Hypothalamus (tissue), 51 donors: Measurements from ENCODE around the gene SERGEF.

ENCODE experiments used
- DNase-seq, 51 donors: peaks; one replicate each; lab custom pipeline; 2025; lab: John Stamatoyannopoulos, UW

Gene SERGEF

GRCh38 chr11:17822401-17822781 lies 190.5 kb downstream of the SERGEF start:
- no peak for DNase-seq

DNA sequence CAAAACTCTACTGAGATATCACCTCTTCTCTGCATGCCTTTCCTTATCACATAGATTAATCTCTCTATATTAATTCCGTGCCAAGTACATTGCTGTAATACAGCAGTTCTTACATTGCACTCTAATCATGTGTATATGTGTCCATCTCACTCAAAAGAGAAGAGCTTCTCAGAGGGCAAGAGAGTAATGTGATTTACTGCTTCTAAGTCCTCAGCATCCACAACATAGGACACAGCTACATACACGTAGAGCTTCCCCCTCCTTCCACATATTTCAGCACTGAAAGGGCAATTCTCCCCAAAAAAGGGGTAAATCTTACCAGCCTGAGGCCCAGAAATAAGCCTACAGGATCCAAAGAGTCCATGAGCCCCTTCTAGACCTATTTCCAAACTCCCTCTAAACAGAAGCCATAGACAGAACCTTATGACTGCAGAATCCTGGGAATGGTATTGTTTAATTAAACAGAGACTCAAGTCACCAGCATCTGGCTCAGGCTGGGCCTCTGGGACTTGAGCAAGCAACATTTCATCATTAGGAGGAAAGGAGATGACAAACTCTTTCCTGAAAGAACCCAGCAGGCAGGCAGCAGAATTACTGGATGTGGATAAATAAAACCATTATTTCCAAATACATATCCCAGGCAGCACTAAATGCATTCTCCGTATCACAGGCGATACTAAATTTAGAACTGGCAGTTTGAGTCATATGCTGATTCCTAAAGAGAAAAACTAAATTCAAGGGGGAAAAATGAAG lies 191.0 kb downstream of the SERGEF start:
- peak in 1 of 51 donors; percentile 22 for DNase-seq

GRCh38 chr11:17816232-17816931 lies 196.5 kb downstream of the SERGEF start:
- DNase-seq = no peak

DNA sequence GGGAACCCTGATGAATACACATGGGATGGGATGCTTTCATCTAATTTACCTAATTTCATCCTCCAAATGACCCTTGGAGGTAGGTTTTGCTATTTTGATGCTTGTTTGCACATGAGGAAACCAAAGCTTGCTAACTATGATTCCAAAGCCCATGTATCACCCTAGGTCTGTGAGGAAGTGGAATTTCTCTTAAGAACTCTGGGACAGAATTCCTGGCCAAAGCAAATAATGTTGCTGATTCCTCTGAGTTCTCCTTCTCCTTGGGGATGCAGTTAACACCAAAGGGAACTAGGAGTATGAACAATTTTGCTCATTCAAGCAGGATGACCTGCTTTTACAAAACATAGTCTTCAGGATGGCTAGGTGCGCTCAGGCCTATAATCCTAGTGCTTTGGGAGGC lies 198.3 kb downstream of the SERGEF start:
- DNase-seq = no peak

- DNase-seq = no peak
Observed at GRCh38 chr11:17813391-17814059, 199.3 kb downstream of the SERGEF start.

- DNase-seq = no peak
Observed at GRCh38 chr11:17812865-17813187, 200.0 kb downstream of the SERGEF start.

- peak in 1 of 51 donors; percentile 8 for DNase-seq
Observed at GRCh38 chr11:17812091-17812864, 200.6 kb downstream of the SERGEF start.

- DNase-seq = no peak
Observed at GRCh38 chr11:17811352-17811751, 201.5 kb downstream of the SERGEF start.

- DNase-seq = peak in 1 of 51 donors; percentile 35
Observed at GRCh38 chr11:17810746-17811145, 202.1 kb downstream of the SERGEF start.

- no peak for DNase-seq
Observed at GRCh38 chr11:17810041-17810440, 202.8 kb downstream of the SERGEF start.

DNA sequence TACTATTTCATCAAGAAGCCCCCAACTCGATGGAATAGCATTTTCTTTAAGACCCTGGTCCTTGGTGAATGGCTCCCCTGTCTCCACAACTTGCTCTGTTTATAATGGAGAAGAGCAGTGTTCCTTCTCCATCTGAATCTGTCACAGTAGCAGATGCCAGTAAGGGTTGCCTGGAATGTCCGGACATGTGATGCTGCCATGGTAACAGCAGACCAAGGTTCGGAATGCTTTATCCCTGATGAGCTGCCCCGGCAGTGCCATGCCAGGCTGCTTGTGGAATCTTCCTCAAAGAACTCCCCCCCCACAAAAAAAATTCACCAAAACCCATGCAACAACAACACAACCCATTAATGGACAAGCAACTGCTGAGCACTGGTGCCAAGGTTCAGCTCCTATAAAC lies 205.8 kb downstream of the SERGEF start:
- peak in 9 of 51 donors; percentile 13 to 43 (median 26) for DNase-seq

GRCh38 chr11:17805873-17806272 lies 207.0 kb downstream of the SERGEF start:
- no peak for DNase-seq

DNA sequence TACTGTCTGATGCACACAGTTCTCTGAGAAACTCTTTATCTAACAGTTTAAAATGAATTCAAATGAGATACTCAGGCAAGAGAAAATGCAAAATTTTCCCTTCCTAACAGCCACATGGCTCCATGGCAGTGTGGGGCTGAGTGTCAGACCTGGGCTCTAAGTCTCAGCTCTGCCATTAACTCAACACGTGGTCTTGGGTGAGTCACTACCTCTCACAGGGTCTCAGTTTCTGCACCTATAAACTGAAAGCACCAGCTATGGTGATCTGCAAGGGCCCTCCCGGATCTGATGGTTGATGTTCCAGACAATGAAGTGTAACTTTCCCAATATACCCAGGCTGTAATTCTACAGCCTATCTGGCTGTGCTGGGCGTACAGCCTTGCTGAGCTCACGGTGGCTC lies 207.8 kb downstream of the SERGEF start:
- DNase-seq = no peak

DNA sequence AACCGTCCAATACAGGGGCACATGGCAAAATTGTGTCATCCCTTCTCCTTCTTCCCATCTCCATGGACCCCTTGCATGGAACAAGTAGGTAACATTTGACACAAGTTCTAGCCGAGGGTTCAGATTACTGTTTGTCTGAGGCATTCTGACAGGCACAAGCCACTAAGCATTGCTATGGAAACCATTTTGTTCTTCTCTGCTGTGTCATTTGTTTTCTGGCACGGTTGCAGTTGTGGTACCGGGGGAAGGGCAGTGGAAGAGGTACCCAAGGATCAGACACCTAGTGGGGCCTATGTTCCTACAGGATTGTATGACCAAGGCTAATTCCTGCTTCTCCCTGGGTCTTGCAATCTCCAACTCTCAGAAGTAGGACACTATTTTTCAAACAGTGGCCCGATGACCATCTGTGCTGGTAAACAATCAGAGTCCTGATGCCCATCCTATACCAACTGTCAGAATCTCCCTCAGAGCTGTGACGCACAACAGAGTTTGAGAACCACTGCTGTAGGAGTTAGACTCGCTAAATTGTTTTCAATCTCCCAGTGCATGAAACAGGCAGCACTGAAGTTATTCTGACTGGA lies 209.0 kb downstream of the SERGEF start:
- DNase-seq = peak in 2 of 51 donors; percentile 8 to 46

GRCh38 chr11:17802491-17802890 lies 210.4 kb downstream of the SERGEF start:
- no peak for DNase-seq

DNA sequence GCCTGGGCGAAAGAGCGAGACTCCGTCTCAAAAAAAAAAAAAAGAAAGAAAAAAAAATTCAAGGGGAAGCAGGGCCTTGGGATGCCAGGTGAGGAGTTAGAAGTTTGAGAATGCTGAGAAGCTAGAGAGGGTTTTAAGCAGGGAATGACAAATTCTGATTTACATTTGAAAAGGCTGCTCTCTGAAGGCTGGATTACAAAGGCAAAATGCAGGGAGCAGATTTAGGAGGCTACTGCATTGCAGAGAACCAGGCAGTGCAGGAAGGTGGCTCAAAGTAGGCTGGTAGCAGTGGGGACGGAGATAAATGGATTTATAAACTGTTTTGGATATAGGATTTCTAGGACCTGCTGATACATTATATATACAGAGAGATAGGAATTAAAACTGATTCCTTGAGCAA lies 211.7 kb downstream of the SERGEF start:
- peak in 1 of 51 donors; percentile 11 for DNase-seq

DNA sequence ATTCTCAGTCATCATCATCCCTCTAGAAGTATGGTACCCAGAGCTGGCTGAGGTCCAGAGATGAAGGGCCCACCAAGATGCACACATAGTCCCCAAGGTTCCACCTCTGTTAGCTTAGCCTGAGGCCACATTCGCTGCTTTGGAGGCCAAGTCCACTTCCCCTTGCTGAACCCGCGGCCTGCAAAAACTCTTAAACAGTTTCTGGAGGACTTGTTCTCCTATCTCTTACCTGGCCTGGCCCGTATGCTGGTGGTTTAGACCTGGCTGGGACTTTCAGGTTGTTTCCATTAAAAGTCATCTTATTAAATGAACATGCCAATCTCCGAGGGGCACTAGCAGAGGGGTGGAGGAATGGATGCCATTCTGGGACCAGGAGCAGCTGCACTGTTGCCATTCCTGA lies 213.7 kb downstream of the SERGEF start:
- DNase-seq = no peak

DNA sequence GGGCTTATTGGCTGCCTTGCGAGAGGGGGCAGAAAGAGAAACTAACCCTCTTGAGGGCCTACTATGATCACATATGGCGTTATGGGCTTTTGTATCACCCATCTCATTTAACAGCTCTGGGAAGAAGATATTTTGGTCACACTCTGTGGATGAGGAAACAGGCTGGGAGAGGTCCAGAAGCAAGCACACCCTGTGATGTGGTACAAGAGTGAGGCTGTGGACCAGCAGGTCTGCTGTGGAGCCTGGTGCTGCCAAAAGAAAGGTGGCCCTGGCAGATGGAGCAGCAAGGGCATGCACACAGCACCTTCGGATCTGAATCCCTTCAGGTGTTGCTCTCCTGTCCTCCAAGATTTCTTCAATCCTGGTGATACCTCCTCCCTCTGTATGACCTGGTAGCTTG lies 214.1 kb downstream of the SERGEF start:
- DNase-seq = no peak

- DNase-seq = peak in 2 of 51 donors; percentile 6 to 22
Observed at GRCh38 chr11:17798253-17798652, 214.6 kb downstream of the SERGEF start.

- no peak for DNase-seq
Observed at GRCh38 chr11:17796154-17796553, 216.7 kb downstream of the SERGEF start.

GRCh38 chr11:17794981-17795380 lies 217.9 kb downstream of the SERGEF start:
- DNase-seq = no peak
